ENCODE results near the gene RPRD1B.
"Not testable (repeated sequence)": the region's sequence is repeated elsewhere in the genome, so short reads cannot be mapped to it uniquely, and the experiment has no call there.

Gene RPRD1B

GRCh38 chr20:38107916-38108315 lies 74.4 kb downstream of the RPRD1B start:
- DNase-seq = not testable (repeated sequence)

DNA sequence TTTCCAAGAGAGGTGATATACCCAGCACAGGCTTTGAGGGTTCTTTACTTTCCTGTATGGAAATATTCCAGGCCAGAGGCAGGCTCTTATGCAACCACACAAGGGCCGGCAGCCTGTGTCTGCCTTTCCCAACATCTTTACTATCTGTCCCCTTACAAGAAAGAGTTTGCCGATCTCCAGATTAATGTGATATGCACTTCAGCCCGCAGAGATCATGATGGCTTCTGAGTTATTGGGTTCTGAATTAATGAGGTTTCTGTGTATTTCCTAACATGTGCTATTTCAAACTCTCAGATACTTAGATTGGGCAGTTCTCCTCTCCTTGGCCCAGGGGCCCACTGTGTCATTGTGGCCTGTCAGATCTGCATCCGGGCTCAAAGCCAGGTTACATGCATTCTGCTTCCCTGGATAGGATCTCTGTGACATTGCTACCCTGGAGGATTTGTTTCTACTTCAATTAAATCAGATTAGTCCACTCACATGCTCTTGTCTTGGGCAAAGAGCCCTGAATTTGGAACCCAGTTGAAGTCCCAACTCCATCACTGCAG lies 75.0 kb downstream of the RPRD1B start:
- no peak for DNase-seq

- no peak for DNase-seq
Measured at GRCh38 chr20:38108986-38109541, 75.5 kb downstream of the RPRD1B start.

DNA sequence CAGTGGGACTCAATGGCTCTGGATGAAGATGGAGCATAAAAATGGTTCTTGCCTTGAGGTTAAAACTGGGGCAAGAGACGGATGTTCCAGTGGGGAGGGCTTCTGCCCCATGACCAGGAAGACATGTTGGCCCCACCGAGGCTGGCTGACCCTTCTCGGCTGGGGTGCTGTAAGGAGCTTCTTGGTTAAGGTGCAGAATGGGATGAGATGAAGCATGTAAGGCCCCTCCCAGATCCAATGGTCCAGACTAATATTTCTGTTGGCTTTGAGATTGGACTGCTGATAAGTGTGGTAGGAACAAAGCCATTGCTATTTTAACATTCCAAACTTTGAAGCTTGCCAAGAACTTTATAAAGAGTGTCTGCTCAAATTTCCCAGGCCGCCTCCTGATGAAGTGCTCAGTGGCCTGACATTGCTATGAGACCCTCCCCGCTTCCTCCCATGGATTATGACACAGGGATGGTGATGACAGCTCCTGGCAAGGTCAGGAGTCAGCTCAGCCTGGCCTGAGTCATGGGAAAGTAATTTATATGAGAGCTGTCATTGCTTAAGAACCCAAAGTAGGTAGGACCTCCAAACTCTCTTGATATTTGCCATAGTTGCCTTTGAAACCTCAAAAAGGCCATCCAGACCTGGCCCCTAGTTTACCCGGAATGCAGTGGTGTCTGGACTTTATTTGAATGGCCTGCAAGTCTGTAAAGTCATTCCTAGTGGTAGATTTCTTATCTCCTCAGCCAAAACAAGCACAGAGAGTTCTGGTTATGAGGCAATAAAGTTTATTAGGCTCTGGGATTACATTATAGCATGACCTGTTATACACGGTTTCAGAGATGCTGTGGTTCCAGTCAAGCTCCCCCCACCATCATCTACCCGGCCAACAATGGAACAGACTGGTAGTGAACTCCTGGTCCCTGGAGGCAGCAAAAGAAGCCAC lies 76.3 kb downstream of the RPRD1B start:
- no peak for DNase-seq

GRCh38 chr20:38110525-38111178 lies 77.1 kb downstream of the RPRD1B start:
- no peak for DNase-seq

DNA sequence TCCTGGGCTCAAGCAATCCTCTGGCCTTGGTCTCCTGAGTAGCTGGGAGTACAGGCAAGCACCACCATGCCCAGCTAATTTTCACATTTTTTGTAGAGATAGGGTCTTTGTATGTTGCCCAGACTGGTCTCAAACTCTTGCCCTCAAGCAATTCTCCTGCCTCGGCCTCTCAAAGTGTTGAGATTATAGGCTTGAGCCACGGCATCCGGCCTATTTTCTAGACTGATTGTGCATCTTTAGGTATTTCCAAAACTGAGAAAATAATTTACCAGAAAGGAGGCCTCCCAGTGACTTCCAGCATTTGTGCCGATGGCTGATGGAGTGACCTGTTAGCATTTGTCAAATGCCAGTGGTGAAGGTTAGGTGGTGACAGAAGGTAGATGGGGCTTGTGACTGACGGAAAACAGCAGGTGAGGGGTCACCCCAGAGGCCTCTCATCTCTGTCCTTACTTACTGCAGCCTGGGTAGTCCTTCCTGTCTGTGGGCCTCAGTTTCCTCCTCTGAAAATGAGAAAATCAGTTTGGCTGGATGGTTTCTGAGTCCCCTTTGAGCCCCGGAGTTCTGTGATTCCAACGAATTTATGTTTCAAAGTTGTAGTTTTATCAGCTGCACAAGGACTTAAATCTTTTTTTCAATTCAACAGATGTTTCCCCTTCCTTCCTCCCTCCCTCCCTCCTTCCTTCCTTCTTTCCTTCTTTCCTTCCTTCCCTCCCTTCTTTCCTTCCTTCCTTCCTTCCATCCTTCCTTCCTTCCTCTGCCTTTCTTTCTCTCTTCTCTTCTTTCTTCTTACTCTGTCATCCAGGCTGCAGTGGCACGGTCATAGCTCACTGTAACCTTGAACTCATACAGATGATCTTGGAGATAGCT lies 78.1 kb downstream of the RPRD1B start:
- no peak for DNase-seq

GRCh38 chr20:38112261-38112929 lies 78.8 kb downstream of the RPRD1B start:
- DNase-seq = no peak

- no peak for DNase-seq
Measured at GRCh38 chr20:38112930-38113294, 79.4 kb downstream of the RPRD1B start.

DNA sequence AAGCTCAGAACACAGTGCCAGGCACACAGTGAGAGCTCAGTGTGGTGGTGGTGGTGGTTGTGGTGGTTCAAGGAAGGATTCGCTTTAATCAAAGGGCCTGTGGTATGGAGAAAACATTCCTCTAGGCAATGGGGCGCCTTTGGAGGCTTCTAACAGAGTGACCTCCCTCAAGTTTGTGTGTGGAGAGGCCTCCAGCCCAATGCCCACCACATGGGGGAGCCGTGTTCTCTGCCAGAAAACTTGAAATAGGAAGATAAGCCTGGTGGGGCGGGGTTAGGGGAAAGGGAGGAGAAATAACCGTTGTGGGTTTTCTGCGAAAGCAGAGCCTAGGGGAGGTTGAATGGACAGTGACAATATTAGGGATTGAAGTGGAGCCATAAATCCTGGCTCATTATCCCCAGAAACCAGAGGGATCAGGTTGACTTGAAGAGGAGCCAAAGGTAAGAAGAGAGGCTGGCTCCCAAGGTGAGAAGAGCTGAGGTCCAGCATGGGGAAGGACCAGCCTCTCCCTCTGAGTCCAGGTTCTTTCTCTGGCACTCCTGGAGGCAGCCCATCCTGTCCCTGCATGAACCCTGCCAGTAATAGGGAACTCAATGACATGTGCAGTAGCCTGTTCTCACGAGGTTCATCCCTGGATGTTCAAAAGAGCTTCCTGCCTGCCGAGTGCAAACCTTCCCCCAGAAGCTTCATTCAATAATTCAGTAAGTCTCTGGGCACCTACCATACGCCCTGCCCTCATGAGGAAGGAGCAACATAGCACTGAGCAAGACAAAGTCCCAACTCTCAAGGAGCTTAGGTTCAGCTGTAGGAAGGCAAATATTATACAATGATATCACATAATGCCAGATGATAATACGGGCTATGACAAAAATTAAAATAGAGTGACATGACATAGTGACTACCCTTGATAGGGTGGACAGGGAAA lies 80.1 kb downstream of the RPRD1B start:
- DNase-seq = no peak

- no peak for DNase-seq
Measured at GRCh38 chr20:38114353-38114791, 80.8 kb downstream of the RPRD1B start.

DNA sequence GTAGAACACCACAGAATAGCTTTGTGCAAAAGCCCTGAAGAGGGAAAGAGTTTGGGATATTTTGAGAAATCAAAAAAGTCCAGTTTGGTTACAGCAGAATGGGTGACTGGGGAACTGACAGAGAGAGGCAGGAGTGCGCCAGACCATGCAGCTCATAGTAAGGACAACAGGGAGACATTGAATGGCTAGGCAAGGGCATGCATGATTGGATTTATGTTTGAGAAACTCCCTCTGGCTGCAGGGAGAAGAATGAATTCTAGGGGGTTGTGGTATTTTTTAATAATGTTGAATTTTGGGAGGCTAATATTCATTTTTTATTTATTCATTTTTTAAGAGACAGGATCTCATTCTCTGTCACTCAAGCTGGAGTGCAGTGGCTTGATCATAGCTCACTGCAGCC lies 81.7 kb downstream of the RPRD1B start:
- DNase-seq = no peak

DNA sequence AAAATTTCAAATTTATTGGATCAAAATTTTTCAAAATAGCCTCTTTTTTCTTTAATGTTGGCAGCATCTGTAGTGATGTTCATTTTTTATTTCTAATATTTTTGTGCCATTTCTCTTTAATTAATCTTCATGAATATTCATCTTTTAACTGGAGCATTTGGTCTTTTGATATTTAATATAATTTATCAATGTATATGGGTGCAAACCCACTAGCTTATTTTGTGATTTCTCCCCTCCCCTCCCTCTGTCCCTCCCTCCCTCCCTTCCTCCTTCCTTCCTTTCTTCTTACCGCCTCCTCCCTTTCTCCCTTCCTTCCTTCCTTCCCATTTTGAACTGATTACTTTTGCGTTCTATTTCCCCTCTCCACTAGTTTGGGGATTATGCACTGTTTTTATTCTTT lies 82.3 kb downstream of the RPRD1B start:
- no peak for DNase-seq

DNA sequence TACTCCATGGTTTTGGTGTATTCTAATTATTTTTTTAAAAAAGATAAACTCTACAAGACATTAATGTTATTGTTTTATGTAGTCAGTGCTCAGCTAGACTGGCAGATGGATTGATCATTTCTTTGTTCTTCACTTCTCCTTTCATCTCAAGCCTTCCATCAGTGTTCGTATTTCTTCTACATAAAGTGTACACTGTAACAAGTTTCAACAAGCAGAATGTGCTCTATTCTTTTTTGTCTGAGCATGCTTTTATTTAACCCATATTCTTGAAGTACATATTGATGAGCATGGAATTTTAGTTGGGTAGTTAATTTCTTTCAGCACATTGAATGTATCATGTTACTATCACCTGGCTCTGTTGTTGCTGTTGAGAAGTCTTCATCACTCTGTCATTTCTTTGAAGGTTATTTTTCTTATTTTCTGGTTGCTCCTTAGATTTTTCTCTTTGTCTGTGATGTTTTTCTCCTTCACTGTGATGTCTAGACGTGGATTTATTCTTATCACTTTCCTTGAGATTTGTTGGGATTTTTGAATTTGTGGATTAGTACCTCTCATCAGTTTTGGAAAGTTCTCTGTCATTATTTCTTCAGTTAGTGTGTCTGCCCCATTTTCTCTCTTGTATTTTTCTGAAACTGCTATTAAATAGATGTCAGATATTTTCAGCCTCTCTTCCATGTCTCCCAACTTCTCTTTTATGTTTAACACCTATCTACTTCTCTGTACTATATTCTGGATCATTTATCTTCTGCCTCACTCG lies 83.0 kb downstream of the RPRD1B start:
- DNase-seq = no peak

- no peak for DNase-seq
Measured at GRCh38 chr20:38117205-38117604, 83.7 kb downstream of the RPRD1B start.

DNA sequence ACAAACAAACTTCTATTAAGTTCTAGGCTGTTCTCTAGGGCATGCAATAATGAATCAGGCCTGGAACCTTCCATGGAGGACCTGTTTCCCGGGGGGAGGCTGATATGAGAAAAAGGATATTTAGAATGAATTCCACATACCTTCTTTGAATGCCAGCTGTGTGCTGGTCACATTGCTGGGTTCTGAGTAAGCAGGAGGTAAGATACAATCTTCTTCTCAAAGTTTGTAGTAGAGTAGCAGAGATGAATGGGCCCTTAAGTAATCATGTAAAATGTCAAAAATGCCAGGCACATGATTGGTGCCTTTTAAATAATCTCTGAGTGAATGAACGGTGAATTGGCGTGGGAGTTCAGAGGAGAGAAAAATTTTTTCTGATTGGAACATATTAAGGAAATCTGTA lies 84.1 kb downstream of the RPRD1B start:
- no peak for DNase-seq

GRCh38 chr20:38119446-38119845 lies 85.9 kb downstream of the RPRD1B start:
- DNase-seq = no peak

- DNase-seq = no peak
Measured at GRCh38 chr20:38120625-38120988, 87.1 kb downstream of the RPRD1B start.

GRCh38 chr20:38121741-38122140 lies 88.2 kb downstream of the RPRD1B start:
- DNase-seq = no peak

DNA sequence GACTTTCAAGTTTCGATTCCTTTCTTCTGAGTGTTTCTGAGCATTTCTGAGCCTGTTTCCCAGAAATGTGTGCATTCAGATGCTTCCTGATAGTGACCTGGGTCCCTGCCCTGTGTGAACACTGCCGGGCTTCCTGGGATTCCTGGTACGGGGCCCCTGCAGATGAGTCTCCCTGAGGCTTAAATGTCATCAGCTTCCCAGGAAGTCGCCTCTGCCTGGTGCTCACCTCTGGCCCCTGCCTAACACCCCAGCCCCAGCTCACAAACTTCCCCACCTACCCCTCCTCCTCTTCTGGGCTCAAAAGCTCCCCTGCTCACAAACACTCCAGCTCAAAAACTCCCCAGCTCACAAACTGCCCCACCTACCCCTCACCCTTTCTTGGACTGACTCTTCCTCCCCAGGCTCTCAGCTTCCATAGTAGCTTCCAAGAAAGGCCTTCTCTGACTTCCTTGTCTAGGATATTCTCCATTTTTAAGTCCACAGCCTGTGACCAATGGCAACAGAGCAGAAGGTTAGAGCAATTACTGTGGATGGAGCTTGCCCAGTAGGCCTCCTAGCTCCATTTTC lies 89.6 kb downstream of the RPRD1B start:
- no peak for DNase-seq
